EL (cell line): ENCODE results near the gene TIMD4.
"Not testable (repeated sequence)": the region's sequence is repeated elsewhere in the genome, so short reads cannot be mapped to it uniquely, and the experiment has no call there.

ENCODE experiments used
- DNase-seq: peaks from one replicate; pipeline ENCODE4 v3.0.0-alpha.2; 2016

Gene TIMD4

GRCh38 chr5:156963125-156963524 is at the start of gene TIMD4:
Gene TIMD4 (minus strand): TSS chr5:156963226. CDS start chr5:156963198, 28 bp downstream.
- DNase-seq: no peak

GRCh38 chr5:157006262-157006661 is 43.2 kb upstream of the TIMD4 start:
- no peak for DNase-seq

- DNase-seq: peak; percentile 1
Observed at GRCh38 chr5:157004893-157005551, 42.0 kb upstream of the TIMD4 start.

GRCh38 chr5:156991714-156992113 is 28.7 kb upstream of the TIMD4 start:
- no peak for DNase-seq

- no peak for DNase-seq
Observed at GRCh38 chr5:156984064-156984463, 21.0 kb upstream of the TIMD4 start.

GRCh38 chr5:156981481-156981880 is 18.5 kb upstream of the TIMD4 start:
- no peak for DNase-seq

- DNase-seq: no peak
Observed at GRCh38 chr5:156974328-156974727, 11.3 kb upstream of the TIMD4 start.

GRCh38 chr5:156971848-156972525 is 9.0 kb upstream of the TIMD4 start:
- DNase-seq: no peak

GRCh38 chr5:156971415-156971814 is 8.4 kb upstream of the TIMD4 start:
- no peak for DNase-seq

- DNase-seq: not testable (repeated sequence)
Observed at GRCh38 chr5:156967386-156967785, 4.4 kb upstream of the TIMD4 start.

GRCh38 chr5:156956321-156956720 is 6.7 kb downstream of the TIMD4 start:
- DNase-seq: no peak

GRCh38 chr5:156951359-156951758 is 11.7 kb downstream of the TIMD4 start:
- no peak for DNase-seq

- no peak for DNase-seq
Observed at GRCh38 chr5:156950716-156951115, 12.3 kb downstream of the TIMD4 start.

- no peak for DNase-seq
Observed at GRCh38 chr5:156949424-156949823, 13.6 kb downstream of the TIMD4 start.

- DNase-seq: no peak
Observed at GRCh38 chr5:156947925-156948324, 15.1 kb downstream of the TIMD4 start.

GRCh38 chr5:156942064-156942463 is 21.0 kb downstream of the TIMD4 start:
- DNase-seq: no peak

- DNase-seq: not testable (repeated sequence)
Observed at GRCh38 chr5:156940462-156940861, 22.6 kb downstream of the TIMD4 start.

GRCh38 chr5:156936972-156937371 is 26.1 kb downstream of the TIMD4 start:
- no peak for DNase-seq

- DNase-seq: no peak
Observed at GRCh38 chr5:156934450-156935211, 28.4 kb downstream of the TIMD4 start.

GRCh38 chr5:156929366-156929948 is 33.6 kb downstream of the TIMD4 start:
- no peak for DNase-seq

- DNase-seq: no peak
Observed at GRCh38 chr5:156927545-156927944, 35.5 kb downstream of the TIMD4 start.

GRCh38 chr5:156925767-156926166 is 37.3 kb downstream of the TIMD4 start:
- DNase-seq: not testable (repeated sequence)

GRCh38 chr5:156922207-156922792 is 40.7 kb downstream of the TIMD4 start:
- DNase-seq: no peak
